Measurements from ENCODE around the gene ASGR1.

The ASGR1 gene

DNA sequence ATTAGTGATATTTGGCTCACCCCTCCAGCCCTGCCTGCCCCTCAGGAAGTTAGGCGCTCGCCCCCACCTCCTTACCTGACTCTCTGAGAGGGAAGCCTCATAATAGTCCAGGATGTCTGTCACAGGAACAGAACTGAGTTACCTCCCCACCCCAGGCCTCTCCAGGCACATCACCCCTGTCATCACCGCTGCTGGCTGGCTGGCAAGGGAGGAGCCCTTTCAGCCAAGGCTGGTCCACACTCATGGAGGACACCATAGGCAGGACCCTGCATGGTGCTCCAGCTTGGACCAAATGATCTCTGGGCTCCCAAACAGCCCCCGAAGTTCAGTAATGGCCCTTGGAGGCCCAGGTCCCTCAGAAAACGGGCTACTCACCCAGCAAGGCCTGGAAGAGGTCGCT lies 39.0 kb upstream of the ASGR1 start (continued):
- TF ChIP-seq, protein P1, sequence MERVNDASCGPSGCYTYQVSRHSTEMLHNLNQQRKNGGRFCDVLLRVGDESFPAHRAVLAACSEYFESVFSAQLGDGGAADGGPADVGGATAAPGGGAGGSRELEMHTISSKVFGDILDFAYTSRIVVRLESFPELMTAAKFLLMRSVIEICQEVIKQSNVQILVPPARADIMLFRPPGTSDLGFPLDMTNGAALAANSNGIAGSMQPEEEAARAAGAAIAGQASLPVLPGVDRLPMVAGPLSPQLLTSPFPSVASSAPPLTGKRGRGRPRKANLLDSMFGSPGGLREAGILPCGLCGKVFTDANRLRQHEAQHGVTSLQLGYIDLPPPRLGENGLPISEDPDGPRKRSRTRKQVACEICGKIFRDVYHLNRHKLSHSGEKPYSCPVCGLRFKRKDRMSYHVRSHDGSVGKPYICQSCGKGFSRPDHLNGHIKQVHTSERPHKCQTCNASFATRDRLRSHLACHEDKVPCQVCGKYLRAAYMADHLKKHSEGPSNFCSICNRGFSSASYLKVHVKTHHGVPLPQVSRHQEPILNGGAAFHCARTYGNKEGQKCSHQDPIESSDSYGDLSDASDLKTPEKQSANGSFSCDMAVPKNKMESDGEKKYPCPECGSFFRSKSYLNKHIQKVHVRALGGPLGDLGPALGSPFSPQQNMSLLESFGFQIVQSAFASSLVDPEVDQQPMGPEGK (CRISPR knock-in tag; IDR thresholded peaks at IDR 0.05; ENCODE audit: borderline replicate concordance), result no peak
- TF ChIP-seq OSR1 (CRISPR knock-in tag; IDR thresholded peaks at IDR 0.05), result no peak

DNA sequence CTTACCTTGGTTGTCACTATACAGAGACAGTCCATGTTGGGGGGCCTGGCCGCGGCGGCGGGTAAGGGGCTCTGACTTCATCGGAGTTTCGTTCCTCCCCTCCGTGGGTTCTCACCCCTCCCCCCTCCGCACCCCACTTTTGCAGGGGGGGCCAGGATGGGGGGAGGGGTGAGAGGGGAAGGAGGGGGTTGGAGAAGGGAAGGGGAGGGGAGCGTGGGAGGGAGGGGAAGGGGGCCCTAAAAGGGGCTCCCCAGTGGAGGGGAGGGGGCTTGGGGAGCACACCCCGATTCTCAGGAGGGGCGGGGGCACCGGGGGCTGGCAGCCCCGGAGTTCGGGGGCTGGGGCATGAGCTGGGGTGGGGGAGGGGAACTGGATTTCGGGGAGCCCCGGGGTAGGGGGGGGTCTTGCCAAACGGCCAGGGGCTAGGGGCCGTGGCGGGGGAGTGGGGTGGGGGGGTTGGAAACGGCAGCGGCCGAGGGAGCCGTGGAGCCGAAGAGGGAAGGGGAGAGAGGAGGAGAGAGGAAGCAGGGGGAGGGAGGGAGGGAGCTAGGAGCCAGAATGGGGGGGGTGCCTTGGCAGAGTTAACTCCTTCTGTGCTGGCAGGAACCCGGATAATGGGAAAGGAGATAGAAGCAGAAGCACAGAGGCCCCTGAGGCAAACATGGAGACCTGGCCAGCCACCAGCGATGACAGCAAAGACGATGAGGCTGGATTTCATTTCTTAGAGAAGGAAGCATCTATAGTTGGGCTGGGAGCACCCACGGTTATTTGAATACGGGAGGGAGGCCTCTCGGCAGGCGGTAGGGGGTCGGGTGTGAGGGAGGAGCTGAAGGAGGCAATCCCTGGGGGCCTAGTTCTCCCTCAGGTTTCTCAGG lies 38.2 kb upstream of the ASGR1 start:
- ATAC-seq, result no peak
- TF ChIP-seq, protein P1 (CRISPR knock-in tag; IDR thresholded peaks at IDR 0.05; ENCODE audit: borderline replicate concordance), result no peak

DNA sequence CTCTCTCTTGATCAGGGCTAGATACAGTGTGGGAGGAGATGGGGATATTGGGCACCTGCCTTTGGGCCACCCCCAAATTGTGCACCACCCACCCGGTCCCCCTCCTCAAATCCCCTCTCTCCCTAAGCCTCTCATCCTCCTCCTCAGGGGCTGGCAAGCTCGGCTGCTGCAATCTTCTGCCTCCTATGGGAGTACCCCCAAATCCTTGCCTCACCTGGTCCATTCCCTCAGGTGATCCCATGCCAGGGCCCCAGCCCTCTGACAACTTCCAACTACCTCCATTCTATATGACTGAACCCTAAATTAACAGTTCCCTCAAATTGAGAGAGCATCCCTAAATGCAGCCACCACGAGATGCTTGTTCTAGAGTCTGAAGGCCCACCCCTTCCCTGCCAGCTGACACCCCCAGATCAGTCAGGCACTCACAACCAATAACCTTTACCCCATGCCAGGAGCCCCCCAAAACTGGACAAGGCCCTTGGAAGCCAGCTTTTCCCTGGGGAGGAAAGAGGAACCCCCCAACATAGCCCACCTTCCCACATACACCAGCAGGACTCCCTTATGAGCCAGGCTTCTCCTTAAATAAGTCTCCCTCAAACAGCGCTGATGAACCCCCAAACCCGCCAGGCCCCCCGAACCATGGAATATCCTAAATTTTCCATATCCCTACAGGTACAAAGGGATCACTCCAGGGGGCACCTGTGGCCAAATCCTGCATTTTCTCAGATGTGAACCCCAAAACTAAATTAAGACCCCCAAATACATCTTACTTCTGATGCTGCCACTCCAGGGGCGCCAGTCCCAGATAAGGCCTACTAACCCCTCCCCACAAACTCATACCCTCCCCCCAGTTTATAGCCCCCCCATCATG lies 37.3 kb upstream of the ASGR1 start:
- no peak for TF ChIP-seq SNAI2 (CRISPR knock-in tag; IDR thresholded peaks at IDR 0.05)
- no peak for TF ChIP-seq ESRRG (CRISPR knock-in tag; IDR thresholded peaks at IDR 0.05)
- TF ChIP-seq ZFP30 (CRISPR knock-in tag; IDR thresholded peaks at IDR 0.05), result no peak
- no peak for TF ChIP-seq ZFP3 (CRISPR knock-in tag; IDR thresholded peaks at IDR 0.05)
- TF ChIP-seq, protein P2, sequence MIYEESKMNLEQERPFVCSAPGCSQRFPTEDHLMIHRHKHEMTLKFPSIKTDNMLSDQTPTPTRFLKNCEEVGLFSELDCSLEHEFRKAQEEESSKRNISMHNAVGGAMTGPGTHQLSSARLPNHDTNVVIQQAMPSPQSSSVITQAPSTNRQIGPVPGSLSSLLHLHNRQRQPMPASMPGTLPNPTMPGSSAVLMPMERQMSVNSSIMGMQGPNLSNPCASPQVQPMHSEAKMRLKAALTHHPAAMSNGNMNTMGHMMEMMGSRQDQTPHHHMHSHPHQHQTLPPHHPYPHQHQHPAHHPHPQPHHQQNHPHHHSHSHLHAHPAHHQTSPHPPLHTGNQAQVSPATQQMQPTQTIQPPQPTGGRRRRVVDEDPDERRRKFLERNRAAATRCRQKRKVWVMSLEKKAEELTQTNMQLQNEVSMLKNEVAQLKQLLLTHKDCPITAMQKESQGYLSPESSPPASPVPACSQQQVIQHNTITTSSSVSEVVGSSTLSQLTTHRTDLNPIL (CRISPR knock-in tag; IDR thresholded peaks at IDR 0.05; ENCODE audit: low read depth), result no peak
- TF ChIP-seq PPARA (CRISPR knock-in tag; IDR thresholded peaks at IDR 0.05; ENCODE audit: borderline replicate concordance), result no peak
- TF ChIP-seq BACH2 (CRISPR knock-in tag; IDR thresholded peaks at IDR 0.05; ENCODE audit: borderline replicate concordance), result no peak
- ATAC-seq, result no peak

DNA sequence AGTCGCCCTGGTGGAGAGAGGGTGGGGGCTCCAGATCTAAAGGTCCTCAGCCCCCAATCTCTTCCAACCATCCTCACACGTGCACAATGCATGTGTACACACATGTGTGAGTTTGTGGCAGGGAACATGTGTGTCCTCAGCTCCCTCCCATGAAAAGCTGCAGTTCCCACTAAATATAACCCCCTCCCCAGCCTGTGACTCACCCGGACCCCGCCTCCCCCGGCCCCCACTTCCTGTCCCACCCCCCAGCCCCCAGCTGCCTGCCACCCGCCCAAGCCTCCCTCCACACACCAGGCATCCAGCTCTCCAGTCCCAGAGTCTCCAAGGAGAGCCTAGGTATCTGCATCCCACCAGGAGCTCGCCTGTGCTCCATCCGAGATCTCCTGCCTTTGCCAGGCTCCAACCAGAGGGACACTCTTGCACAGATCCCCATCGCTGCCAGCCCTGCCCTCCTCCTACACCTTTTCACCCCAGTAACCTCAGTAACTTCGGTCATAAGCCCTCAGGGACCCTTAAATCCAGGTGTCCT lies 36.5 kb upstream of the ASGR1 start:
- 0 out of 3 replicates have a peak, but pooled peaks have one; percentile 4 for ATAC-seq
- TF ChIP-seq ZNF70 (CRISPR knock-in tag; IDR thresholded peaks at IDR 0.05) (no peak), SNAI2 (CRISPR knock-in tag; IDR thresholded peaks at IDR 0.05) (no peak), PPARA (CRISPR knock-in tag; IDR thresholded peaks at IDR 0.05; ENCODE audit: borderline replicate concordance) (no peak), ESRRG (CRISPR knock-in tag; IDR thresholded peaks at IDR 0.05) (no peak), ZFP3 (CRISPR knock-in tag; IDR thresholded peaks at IDR 0.05) (no peak), ARNTL (CRISPR knock-in tag; IDR thresholded peaks at IDR 0.05; ENCODE audit: borderline replicate concordance, low read depth) (no peak), RARB (CRISPR knock-in tag; IDR thresholded peaks at IDR 0.05) (no peak), OSR1 (CRISPR knock-in tag; IDR thresholded peaks at IDR 0.05) (no peak), ISL1 (CRISPR knock-in tag; IDR thresholded peaks at IDR 0.05) (no peak), ZC3H10 (CRISPR knock-in tag; IDR thresholded peaks at IDR 0.05) (no peak)
- TF ChIP-seq, protein P3, sequence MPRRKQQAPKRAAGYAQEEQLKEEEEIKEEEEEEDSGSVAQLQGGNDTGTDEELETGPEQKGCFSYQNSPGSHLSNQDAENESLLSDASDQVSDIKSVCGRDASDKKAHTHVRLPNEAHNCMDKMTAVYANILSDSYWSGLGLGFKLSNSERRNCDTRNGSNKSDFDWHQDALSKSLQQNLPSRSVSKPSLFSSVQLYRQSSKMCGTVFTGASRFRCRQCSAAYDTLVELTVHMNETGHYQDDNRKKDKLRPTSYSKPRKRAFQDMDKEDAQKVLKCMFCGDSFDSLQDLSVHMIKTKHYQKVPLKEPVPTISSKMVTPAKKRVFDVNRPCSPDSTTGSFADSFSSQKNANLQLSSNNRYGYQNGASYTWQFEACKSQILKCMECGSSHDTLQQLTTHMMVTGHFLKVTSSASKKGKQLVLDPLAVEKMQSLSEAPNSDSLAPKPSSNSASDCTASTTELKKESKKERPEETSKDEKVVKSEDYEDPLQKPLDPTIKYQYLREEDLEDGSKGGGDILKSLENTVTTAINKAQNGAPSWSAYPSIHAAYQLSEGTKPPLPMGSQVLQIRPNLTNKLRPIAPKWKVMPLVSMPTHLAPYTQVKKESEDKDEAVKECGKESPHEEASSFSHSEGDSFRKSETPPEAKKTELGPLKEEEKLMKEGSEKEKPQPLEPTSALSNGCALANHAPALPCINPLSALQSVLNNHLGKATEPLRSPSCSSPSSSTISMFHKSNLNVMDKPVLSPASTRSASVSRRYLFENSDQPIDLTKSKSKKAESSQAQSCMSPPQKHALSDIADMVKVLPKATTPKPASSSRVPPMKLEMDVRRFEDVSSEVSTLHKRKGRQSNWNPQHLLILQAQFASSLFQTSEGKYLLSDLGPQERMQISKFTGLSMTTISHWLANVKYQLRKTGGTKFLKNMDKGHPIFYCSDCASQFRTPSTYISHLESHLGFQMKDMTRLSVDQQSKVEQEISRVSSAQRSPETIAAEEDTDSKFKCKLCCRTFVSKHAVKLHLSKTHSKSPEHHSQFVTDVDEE (CRISPR knock-in tag; IDR thresholded peaks at IDR 0.05), result no peak
- TF ChIP-seq, protein P4, sequence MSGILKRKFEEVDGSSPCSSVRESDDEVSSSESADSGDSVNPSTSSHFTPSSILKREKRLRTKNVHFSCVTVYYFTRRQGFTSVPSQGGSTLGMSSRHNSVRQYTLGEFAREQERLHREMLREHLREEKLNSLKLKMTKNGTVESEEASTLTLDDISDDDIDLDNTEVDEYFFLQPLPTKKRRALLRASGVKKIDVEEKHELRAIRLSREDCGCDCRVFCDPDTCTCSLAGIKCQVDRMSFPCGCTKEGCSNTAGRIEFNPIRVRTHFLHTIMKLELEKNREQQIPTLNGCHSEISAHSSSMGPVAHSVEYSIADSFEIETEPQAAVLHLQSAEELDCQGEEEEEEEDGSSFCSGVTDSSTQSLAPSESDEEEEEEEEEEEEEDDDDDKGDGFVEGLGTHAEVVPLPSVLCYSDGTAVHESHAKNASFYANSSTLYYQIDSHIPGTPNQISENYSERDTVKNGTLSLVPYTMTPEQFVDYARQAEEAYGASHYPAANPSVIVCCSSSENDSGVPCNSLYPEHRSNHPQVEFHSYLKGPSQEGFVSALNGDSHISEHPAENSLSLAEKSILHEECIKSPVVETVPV (CRISPR knock-in tag; IDR thresholded peaks at IDR 0.05), result no peak
- TF ChIP-seq, protein P5, sequence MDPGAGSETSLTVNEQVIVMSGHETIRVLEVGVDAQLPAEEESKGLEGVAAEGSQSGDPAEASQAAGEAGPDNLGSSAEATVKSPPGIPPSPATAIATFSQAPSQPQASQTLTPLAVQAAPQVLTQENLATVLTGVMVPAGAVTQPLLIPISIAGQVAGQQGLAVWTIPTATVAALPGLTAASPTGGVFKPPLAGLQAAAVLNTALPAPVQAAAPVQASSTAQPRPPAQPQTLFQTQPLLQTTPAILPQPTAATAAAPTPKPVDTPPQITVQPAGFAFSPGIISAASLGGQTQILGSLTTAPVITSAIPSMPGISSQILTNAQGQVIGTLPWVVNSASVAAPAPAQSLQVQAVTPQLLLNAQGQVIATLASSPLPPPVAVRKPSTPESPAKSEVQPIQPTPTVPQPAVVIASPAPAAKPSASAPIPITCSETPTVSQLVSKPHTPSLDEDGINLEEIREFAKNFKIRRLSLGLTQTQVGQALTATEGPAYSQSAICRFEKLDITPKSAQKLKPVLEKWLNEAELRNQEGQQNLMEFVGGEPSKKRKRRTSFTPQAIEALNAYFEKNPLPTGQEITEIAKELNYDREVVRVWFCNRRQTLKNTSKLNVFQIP (CRISPR knock-in tag; IDR thresholded peaks at IDR 0.05; ENCODE audit: borderline replicate concordance, low read depth), result no peak
- TF ChIP-seq, protein P2 (CRISPR knock-in tag; IDR thresholded peaks at IDR 0.05; ENCODE audit: low read depth), result no peak
